IMR-90 (cell line): Measurements from ENCODE around the gene LIMS2. TPM values are rescaled to one million over a fixed set of nuclear protein-coding genes. Genes with fewer than 3 reads are reported as not detected.

Experiments
- ATAC-seq: fragments of 200-7000 bp; cut with Tn5 transposase; 2 replicates; pipeline ENCODE4 v1.9.1; 2020; ENCODE audit warnings: low read depth, mild to moderate bottlenecking, moderate library complexity
- BruUV-seq: library from RNA; stranded (reverse); fragments of 400-500 nt; replicated peaks from 2 replicates; lab custom pipeline; 2021; lab: Mats Ljungman, UMichigan
- CTCF ChIA-PET: fragments of 300-600 bp; formaldehyde crosslinking; extraction: SDS; loops from one replicate; lab custom pipeline; 2021; ENCODE audit warnings: antibody characterized with exemption; lab: Yijun Ruan, JAX
- POLR2A ChIA-PET: fragments of 300-600 bp; sonication (Branson Sonifier 250); formaldehyde crosslinking; loops from one replicate; lab custom pipeline; 2022; ENCODE audit warnings: antibody characterized with exemption; ENCODE audit not compliant: unreplicated experiment; lab: Charles Lee
- DNase-seq: peaks from one replicate; pipeline ENCODE4 v3.0.0; 2013
- H2AFZ ChIP-seq: replicated peaks from 2 replicates; pipeline ENCODE3; 2013; ENCODE audit warnings: low read length, mild to moderate bottlenecking; ENCODE audit not compliant: poor library complexity
- H2AK5ac ChIP-seq: 2 replicates; pipeline ENCODE4 v1.6.1; 2013; ENCODE audit warnings: low read depth, low read length, inconsistent platforms
- H2AK9ac ChIP-seq: replicated peaks from 2 replicates; pipeline ENCODE3; 2013; ENCODE audit warnings: mild to moderate bottlenecking, low read depth, low read length, moderate library complexity; ENCODE audit not compliant: poor library complexity
- H2BK120ac ChIP-seq: 2 replicates; pipeline ENCODE4 v1.6.1; 2013; ENCODE audit warnings: low read depth, low read length, inconsistent platforms
- H2BK15ac ChIP-seq: 3 replicates; pipeline ENCODE4 v1.6.1; 2013; ENCODE audit warnings: low read depth, low read length, inconsistent platforms
- H2BK20ac ChIP-seq: 2 replicates; pipeline ENCODE4 v1.6.1; 2013; ENCODE audit warnings: low read depth, mild to moderate bottlenecking, inconsistent platforms, low read length, moderate library complexity
- H2BK5ac ChIP-seq: 2 replicates; pipeline ENCODE4 v1.6.1; 2013; ENCODE audit warnings: mild to moderate bottlenecking, low read depth, low read length, inconsistent platforms; ENCODE audit not compliant: poor library complexity, severe bottlenecking
- H3K14ac ChIP-seq: replicated peaks from 2 replicates; pipeline ENCODE4 v1.6.1; 2013; ENCODE audit warnings: low read depth, low read length, inconsistent platforms
- H3K18ac ChIP-seq: 2 replicates; pipeline ENCODE4 v1.6.1; 2013; ENCODE audit warnings: low read depth, low read length, control low read depth
- H3K23ac ChIP-seq: 2 replicates; pipeline ENCODE4 v1.6.1; 2013; ENCODE audit warnings: low read depth, low read length, inconsistent platforms
- H3K27ac ChIP-seq: 2 replicates; pipeline ENCODE4 v1.5.1; 2013; ENCODE audit warnings: mild to moderate bottlenecking, control low read depth, low read length; ENCODE audit not compliant: insufficient read depth
- H3K27me3 ChIP-seq: 2 replicates; pipeline ENCODE4 v1.6.1; 2013; ENCODE audit warnings: low read length; ENCODE audit not compliant: control insufficient read depth, insufficient read depth
- H3K36me3 ChIP-seq: 2 replicates; pipeline ENCODE4 v1.6.1; 2013; ENCODE audit warnings: low read length, mixed read lengths; ENCODE audit not compliant: control insufficient read depth, insufficient read depth
- H3K4ac ChIP-seq: 2 replicates; pipeline ENCODE4 v1.6.1; 2013; ENCODE audit warnings: low read depth, low read length, inconsistent platforms
- H3K4me1 ChIP-seq: 2 replicates; pipeline ENCODE4 v1.6.1; 2013; ENCODE audit warnings: low read length, mixed read lengths; ENCODE audit not compliant: control insufficient read depth, insufficient read depth
- H3K4me2 ChIP-seq: 2 replicates; pipeline ENCODE4 v1.6.1; 2013; ENCODE audit warnings: low read depth, mild to moderate bottlenecking, control low read depth, low read length, moderate library complexity
- H3K4me3 ChIP-seq: 2 replicates; pipeline ENCODE4 v1.5.1; 2013; ENCODE audit warnings: low read depth, mild to moderate bottlenecking, control low read depth, low read length, moderate library complexity; ENCODE audit not compliant: insufficient read depth
- H3K56ac ChIP-seq: 2 replicates; pipeline ENCODE4 v1.6.1; 2013; ENCODE audit warnings: low read length, inconsistent platforms; ENCODE audit not compliant: insufficient read depth; ENCODE audit errors: extremely low read depth
- H3K79me1 ChIP-seq, 2 experiments: 2 replicates each; pipeline ENCODE4 v1.6.1; 2013; ENCODE audit warnings: low read length in 2 of 2, inconsistent platforms in 1 of 2, low read depth in 1 of 2
- H3K9ac ChIP-seq: 2 replicates; pipeline ENCODE4 v1.6.1; 2013; ENCODE audit warnings: low read depth, low read length, control low read depth
- H3K9me1 ChIP-seq: 2 replicates; pipeline ENCODE4 v1.6.1; 2013; ENCODE audit warnings: low read length, inconsistent platforms; ENCODE audit not compliant: insufficient read depth
- H3K9me3 ChIP-seq: 2 replicates; pipeline ENCODE4 v1.6.1; 2013; ENCODE audit warnings: low read length; ENCODE audit not compliant: control insufficient read depth, insufficient read depth
- H4K20me1 ChIP-seq: 2 replicates; pipeline ENCODE4 v1.6.1; 2013; ENCODE audit warnings: low read length, inconsistent platforms; ENCODE audit not compliant: insufficient read depth
- H4K5ac ChIP-seq: 2 replicates; pipeline ENCODE4 v1.6.1; 2013; ENCODE audit warnings: mild to moderate bottlenecking, low read depth, low read length, control low read depth
- H4K8ac ChIP-seq, 2 experiments: 2 replicates each; pipeline ENCODE4 v1.6.1; 2013; ENCODE audit warnings: low read depth in 2 of 2, low read length in 2 of 2, control low read depth in 1 of 2, inconsistent platforms in 1 of 2
- H4K91ac ChIP-seq: 2 replicates; pipeline ENCODE4 v1.6.1; 2013; ENCODE audit warnings: low read depth, low read length, inconsistent platforms; ENCODE audit not compliant: insufficient read depth
- BHLHE40 ChIP-seq: fragments of 150-350 bp; IDR thresholded peaks from 2 replicates; pipeline ENCODE4 v1.6.1; 2016; ENCODE audit warnings: mild to moderate bottlenecking, low read depth, low read length
- RCOR1 ChIP-seq: IDR thresholded peaks from 2 replicates; pipeline ENCODE4 v1.6.1; 2012; ENCODE audit warnings: mild to moderate bottlenecking, low read length, improper control_type of control experiment; ENCODE audit not compliant: insufficient replicate concordance
- RFX5 ChIP-seq: IDR thresholded peaks from 2 replicates; pipeline ENCODE4 v1.8.0; 2012; ENCODE audit warnings: low read depth, mild to moderate bottlenecking, low read length, moderate library complexity
- SMC3 ChIP-seq: fragments of 150-350 bp; IDR thresholded peaks from 2 replicates; pipeline ENCODE4 v1.6.1; 2016; ENCODE audit warnings: low read depth, mild to moderate bottlenecking, antibody characterized with exemption, low read length, moderate library complexity
- WGBS, 2 experiments: methylation state at CpG; one replicate each; pipeline versions ENCODE4 v1.1.5 to v1.1.7; 2013; ENCODE audit warnings: missing lambda C conversion rate in 2 of 2; ENCODE audit not compliant: insufficient read length in 1 of 2; ENCODE audit errors: extremely low coverage in 2 of 2; 5-methylcytosine and 5-hydroxymethylcytosine counted together
- dilution Hi-C: fragments of 300-500 bp; cut with HindIII; formaldehyde crosslinking; loops from one replicate; pipeline ENCODE4 v1.14.3; 2018; ENCODE audit warnings: low sequenced_read_pairs; ENCODE audit not compliant: unreplicated experiment
- in situ Hi-C: fragments of 300-500 bp; cut with MboI; formaldehyde crosslinking; loops from 3 replicates; pipeline ENCODE4 v1.14.3; 2019; ENCODE audit warnings: low sequenced_read_pairs, inconsistent platforms, mixed read lengths
- intact Hi-C: fragments of 100-400 bp; cut with micrococcal nuclease; formaldehyde crosslinking; loops from 2 replicates; pipeline ENCODE4 v1.10.0; 2022
- polyA plus RNA-seq, 3 experiments: library from polyadenylated mRNA; depleted of rRNA; stranded (reverse); fragments of >200 nt; gene quantifications; 2 replicates each; pipeline ENCODE4 v1.2.3, GENCODE V29; 2012; ENCODE audit warnings: low replicate concordance in 1 of 3
- total RNA-seq: library from RNA; depleted of rRNA; stranded (reverse); fragments of >200 nt; gene quantifications from 2 replicates; pipeline ENCODE4 v1.2.3, GENCODE V29; 2012
- TF ChIP-seq, protein P1 (sequence below): fragments of 150-350 bp; IDR thresholded peaks from 2 replicates; pipeline ENCODE4 v1.6.1; 2016; ENCODE audit warnings: low read depth, mild to moderate bottlenecking, low read length, moderate library complexity, borderline replicate concordance

The LIMS2 gene
- total and polyA plus RNA-seq, 2 of the 4 experiments (the other 2 are of a cell fraction): 1.3 to 18.8 TPM

DNA sequence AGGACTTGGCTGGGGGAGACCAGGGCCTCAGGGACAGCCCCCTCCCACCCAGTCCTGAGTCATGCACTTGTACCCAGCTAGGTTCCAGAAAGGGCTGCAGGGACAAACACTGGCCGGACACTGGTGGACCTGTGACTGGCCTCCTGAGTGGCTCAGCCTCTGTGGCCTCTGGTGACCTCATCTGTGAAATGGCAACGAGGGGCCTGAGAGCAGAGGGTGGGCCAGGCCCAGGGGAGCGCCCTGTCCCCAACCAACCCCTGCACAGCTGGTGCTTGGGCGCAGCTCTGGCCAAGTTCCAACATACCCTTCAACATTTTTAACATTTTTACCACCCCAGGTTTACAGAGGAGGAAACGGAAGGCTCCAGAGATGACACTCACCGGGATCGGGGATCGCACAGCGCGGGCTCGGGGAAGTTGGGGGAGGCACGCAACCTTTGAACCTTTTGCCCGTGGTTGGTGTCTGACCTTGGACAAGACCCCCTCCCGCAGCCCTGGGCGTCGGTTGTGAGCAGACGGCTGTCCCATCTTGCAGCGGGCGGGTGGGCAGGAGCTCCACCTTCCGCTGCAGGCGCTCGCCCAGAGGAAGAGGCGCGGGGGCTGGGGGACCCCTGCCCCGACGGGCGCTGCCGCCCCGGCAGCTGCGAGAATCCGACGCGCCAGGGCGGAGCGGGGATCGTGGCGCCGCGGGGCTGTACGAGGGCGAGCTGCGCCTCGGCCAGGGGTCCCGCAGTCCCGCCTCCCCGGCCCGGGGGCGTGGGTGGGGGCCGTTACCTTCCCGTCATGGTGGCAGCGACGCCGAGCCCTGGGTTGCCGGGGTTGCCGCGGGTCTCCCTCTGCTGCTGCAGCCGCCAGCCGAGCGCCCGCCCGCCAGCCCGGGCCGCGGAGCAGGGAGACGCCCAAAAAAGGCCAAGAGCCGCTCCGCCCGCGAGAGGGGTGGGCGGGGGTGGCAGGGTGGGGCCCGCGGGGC lies 805 bp downstream of the LIMS2 start:
- peak overlapping the region; percentile 72 for H3K9ac ChIP-seq
- intact Hi-C loops: loop anchor here (2.0 kb wide), 1 partner anchor 166 kb away; no protein-coding TSS in a partner anchor

More for the DNA sequence above, 805 bp downstream of the LIMS2 start:
- Histone ChIP-seq H3K36me3 (no peaks in the 10 kb centered on the region), H3K4me1 (peaks cover 7% of the 10 kb centered on the region; the same call in 1 of the 2 replicates), H3K9me1 (peaks cover 22% of the 10 kb centered on the region), H3K27me3 (peaks cover 17% of the 10 kb centered on the region), H4K91ac (peak overlapping the region; percentile 63), H4K20me1 (peaks cover 41% of the 10 kb centered on the region), H2AK9ac (peak overlapping the region; percentile 96), H2BK120ac (peak overlapping the region; percentile 17), H3K27ac (peak overlapping the region; percentile 21; the same call in 1 of the 2 replicates), H2BK20ac (no peak overlapping the region; the same call in 1 of the 2 replicates), H4K8ac (peak overlapping the region; percentile 66 to 87; a peak in 3 of 4 replicates), H3K4me2 (peak overlapping the region; percentile 79), H3K4me3 (peak overlapping the region; percentile 84), H2BK15ac (no peak overlapping the region), H3K14ac (peak overlapping the region; percentile 66), H2AFZ (peak overlapping the region; percentile 91), H3K18ac (peak overlapping the region; percentile 54; the same call in 1 of the 2 replicates), H3K4ac (peak overlapping the region; percentile 74), H3K56ac (peak overlapping the region; percentile 26; the same call in 1 of the 2 replicates), H3K23ac (peak overlapping the region; percentile 83), H3K9me3 (no peaks in the 10 kb centered on the region), H3K79me1 (peaks cover 6 to 41% of the 10 kb centered on the region in 2 experiments; a peak in 3 of 4 replicates), H4K5ac (peak overlapping the region; percentile 62), H2AK5ac (peak overlapping the region; percentile 63), H2BK5ac (peak overlapping the region; percentile 31)
- CTCF ChIA-PET: no interaction called here
- POLR2A ChIA-PET: no interaction called here
- BruUV-seq: no TSS peak
- TF ChIP-seq RCOR1 (no peak), SMC3 (no peak), RFX5 (no peak), BHLHE40 (no peak)
- TF ChIP-seq, protein P1, sequence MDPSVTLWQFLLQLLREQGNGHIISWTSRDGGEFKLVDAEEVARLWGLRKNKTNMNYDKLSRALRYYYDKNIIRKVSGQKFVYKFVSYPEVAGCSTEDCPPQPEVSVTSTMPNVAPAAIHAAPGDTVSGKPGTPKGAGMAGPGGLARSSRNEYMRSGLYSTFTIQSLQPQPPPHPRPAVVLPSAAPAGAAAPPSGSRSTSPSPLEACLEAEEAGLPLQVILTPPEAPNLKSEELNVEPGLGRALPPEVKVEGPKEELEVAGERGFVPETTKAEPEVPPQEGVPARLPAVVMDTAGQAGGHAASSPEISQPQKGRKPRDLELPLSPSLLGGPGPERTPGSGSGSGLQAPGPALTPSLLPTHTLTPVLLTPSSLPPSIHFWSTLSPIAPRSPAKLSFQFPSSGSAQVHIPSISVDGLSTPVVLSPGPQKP: no peak
- DNase-seq: no peak
- in situ Hi-C loops (no loop called here), dilution Hi-C loops (no loop called here)
- 23% methylated on average over 24 of the region's 72 CpGs; no CpG with 5 or more reads in 1 of the 2 experiments for WGBS, 2 experiments
- ATAC-seq: peak; percentile 57
